ENCODE results near the gene GALNT6.
"Not testable (repeated sequence)": the region's sequence is repeated elsewhere in the genome, so short reads cannot be mapped to it uniquely, and the experiment has no call there.

GALNT6 gene

DNA sequence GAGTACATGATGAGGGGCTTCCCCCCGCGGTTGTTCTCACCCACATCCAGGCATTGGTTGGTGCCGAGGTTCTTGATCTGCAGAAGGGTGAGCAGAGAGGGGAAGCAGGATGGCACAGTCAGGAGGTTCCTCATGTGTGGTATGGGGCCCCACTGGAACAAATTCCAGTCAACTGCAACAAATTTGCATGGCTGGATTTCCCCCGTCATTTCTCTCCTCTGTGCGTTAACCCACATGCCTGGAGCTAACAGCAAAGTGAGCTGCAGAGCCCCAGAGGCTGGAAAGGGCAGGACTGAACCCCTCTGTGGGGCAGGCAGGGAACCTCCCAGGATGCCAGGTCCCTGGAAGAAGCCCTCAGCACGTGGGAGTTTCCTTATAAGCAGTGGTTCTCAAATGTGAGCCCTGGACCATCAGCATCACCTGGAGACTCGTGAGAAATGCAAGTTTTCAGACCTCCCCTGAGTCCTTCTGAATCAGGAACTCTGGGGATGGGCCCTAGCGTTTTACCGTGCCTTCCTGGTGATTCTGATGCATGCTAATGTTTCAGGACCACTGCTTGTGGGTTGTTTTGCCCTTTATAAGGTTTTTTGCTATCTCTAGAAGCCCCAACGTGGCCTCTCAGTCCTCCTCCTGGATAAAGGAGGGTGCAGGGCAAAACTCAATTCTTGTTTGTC, 33.7 kb downstream of the GALNT6 start:
- DNase-seq = no peak

- no peak for DNase-seq
Observed at GRCh38 chr12:51351913-51352532, 39.2 kb downstream of the GALNT6 start.

DNA sequence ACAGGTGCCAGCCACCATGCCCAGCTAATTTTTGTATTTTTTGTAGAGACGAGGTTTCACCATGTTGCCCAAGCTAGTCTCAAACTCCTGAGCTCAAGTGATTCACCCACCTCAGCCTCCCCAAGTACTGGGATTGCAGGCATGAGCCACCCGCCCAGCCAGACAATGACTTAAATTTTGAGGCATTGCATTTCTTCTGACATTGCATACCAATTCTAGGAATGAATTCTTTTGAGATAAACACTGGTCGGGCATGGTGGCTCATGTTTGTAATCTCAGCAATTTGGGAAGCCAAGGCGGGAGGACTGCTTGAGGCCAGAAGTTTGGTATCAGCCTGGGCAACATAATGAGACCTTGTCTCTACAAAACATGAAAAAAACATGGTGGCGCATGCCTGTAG, 42.2 kb downstream of the GALNT6 start:
- no peak for DNase-seq

DNA sequence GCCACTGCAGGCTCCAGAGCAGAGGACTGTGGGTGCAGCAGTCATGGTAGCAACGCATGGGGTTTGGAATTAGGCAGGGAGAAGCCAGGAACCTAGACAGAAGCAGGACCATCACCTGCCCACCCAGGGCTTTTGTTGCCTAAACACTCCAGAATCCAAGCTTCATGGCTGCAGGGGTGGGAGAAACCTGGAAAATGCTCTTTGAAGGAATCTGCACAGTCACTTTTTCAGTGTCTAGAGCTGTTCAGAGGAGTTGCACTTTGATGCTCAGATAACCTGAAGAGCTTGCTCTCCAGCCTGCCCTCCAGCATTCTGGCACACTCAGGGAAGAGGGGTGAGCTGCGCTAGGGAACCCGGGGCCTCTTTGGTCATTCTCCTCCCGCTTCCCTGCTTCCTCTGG, 43.1 kb downstream of the GALNT6 start:
- DNase-seq = no peak

- no peak for DNase-seq
Observed at GRCh38 chr12:51346581-51346980, 44.6 kb downstream of the GALNT6 start, which contains the start of gene CELA1. Gene CELA1 (minus strand): TSS chr12:51346679. CDS start chr12:51346638, 41 bp downstream.

GRCh38 chr12:51345681-51346080, 45.5 kb downstream of the GALNT6 start:
- no peak for DNase-seq

GRCh38 chr12:51343201-51343600, 48.0 kb downstream of the GALNT6 start:
- no peak for DNase-seq

DNA sequence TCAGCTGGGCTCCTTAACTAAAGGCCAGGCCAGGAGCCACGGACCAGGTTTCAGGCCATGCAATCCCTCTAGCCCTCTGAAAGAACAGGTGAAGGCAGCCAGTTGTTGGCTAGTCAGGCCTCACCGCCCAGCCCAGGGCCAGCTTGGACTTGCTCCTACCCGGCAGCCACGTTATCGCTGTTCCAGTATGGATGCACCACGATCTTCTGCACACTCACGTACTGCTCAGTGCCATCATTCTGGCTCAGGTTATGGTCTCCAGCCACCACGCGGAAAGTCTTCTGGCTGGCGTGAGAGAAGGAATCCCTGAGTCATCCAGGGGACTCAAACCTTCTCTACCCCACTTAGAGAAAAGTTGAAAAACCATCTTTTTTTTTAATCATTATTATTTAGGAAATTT, 48.8 kb downstream of the GALNT6 start:
- no peak for DNase-seq

DNA sequence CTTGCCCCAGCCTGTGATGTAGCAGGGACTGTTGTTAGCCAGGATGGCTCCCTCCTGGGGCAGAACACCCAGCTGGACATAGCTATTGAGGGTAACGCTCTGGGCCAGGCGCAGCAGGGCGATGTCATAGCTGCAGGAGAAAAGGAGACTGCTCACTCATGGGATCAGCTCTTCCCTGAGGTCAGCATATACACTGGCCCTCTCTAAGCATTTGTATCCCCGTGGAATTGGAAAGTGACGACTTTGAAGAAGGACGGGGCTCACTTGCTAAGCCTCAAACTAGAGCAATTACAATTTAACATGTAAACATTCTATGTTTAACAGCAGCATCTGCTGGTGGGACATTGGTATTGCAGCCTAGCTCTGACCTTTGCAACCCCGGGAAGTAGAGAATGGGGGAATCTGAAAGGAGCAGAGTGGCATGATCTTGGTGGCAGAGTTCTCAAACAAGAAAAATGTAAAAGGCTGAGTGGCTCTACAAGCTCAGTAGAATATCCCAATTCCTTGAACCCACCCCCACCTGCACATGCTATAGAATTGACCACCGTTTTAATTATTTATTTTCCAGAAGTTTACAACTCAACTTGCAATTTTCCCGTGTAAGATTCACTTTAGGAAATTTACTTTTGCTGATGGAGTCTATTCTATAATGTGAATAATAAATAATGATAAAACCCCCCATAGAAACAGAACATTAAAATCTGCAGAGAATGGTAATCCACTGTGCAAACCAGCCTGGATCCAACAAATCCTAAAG, 49.8 kb downstream of the GALNT6 start:
- DNase-seq = peak; percentile 52

DNA sequence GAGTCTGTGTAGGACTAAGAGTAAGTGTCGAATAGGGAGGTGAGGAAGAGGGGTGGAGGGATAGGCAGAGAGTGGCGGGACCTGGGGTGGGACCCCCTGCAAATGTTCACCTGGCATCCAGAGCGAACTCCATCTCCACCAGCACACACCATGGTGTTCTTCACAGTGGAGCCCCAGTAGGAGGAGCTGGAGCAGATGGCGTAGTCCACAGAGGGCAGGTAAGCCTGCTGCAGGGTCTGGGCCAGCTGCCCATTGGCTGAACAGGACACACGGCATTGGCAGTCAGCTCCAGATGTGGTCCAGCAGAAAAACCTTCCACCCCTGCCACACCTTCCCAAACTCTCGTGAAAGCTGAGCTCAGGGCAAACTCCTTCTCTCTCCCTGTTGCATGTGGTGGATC, 51.5 kb downstream of the GALNT6 start:
- DNase-seq = no peak

DNA sequence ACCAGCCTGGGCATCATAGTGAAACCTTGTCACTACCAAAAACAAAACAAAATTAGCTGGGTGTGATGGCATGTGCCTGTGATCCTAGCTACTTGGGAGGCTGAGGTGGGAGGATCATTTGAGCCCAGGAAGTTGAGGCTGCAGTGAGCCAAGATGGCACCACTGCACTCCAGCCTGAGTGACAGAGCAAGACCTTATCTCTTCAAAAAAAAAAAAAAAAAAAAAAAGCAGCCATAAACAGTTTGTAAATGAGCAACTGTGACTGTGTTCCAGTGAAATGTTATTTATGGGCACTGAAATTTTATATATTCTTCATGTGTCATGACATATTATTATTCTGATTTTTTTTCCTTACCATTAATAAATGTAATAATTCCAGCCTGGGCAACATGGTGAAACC, 53.9 kb downstream of the GALNT6 start:
- DNase-seq = not testable (repeated sequence)

DNA sequence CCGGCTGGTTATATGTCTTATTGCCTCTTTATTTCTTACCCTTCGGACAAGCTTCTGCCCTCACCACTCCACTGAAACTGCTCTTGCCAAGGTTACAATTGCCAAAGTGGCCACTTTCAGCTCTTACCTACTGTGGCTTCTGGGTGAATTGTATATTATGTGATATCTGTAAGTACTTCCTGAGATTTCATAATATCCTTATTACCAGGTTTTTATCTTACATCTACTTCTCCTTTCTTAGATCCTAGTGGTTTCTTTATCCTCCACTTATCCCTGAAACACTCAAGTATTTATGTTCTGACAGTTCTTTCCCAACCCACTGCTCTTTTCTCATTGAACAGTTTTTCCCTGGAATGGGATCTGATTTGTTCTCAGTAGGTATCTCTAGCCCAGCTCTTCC, 55.3 kb downstream of the GALNT6 start:
- no peak for DNase-seq

DNA sequence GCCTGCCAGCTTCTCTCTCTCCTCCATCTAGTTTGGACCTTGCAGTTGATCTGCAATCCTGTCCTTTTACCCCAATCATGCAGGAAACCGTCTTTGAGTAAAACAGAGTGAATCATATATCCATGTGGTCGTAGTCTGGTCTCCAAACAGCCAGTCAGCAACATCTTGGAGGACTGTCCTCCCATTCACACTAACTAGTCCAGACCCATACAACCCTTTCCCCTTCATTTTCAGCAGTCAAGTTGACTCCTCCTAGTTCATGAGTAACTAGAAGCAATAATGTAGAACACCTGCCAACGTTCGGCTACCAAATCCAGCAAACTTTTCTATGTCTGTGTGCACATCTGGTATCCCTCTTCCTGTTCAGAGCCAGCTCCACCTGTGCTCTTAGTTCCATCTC, 56.4 kb downstream of the GALNT6 start:
- no peak for DNase-seq

DNA sequence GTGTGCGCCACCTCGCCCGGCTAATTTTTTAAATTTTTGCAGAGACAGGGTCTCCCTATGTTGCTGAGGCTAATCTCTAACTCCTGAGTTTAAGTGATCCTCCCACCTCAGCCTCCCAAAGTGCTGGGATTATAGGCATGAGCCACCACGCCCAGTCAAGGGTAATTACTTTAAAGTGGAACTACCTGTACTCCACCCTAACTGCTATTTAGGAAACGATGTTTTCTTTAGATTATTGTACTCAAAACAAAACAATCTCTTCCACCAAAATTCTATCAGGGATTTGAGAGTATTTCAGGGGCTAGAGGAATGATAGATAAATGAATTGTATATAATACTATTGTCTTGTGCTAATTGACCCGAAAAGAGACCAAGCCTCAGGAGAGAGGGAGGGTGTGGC, 57.7 kb downstream of the GALNT6 start:
- no peak for DNase-seq

DNA sequence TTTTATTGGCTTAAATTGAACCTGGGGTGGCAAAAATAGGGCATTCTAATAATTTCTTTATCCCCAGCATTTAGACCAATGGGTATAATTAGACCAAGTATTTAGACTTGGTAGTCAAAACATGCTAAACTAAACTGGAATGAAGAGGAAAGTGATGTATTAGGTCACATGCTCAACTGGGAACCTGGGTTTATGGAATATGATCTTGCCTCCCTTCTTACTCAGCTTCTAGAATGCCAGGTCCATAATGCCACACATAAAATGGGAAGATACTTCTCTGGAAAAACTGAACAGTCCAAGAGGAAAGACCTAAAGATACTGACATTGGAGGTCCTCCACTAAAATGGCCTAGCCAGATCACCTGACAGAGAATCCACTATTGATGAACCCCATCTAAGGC, 61.0 kb downstream of the GALNT6 start:
- DNase-seq = no peak

- no peak for DNase-seq
Observed at GRCh38 chr12:51329742-51330141, 61.5 kb downstream of the GALNT6 start.

DNA sequence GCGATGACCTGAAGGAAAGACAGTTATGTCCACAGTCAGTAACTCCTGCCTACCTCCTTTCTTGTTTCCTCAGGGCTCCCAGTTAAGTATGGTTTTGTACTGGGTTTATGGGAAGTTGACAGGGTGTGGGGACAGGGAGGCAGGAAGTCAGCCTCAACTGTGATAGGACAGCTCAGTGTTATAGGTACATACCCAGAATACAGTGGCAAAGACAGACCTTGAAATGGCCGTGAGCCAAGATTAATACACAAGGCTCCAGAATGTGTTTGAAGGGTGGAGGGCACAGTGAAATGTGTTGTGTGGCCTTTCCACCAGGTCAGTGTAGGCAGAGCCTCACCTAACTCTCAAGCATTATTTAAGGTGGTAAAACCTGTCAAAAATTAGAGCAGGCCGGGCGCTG, 62.6 kb downstream of the GALNT6 start:
- no peak for DNase-seq

GRCh38 chr12:51326698-51327439, 64.3 kb downstream of the GALNT6 start:
- DNase-seq = no peak

GRCh38 chr12:51324953-51325352, 66.3 kb downstream of the GALNT6 start:
- no peak for DNase-seq

- DNase-seq = peak; percentile 40
Observed at GRCh38 chr12:51323966-51324895, 67.0 kb downstream of the GALNT6 start, which contains the start of gene BIN2. Gene BIN2 (minus strand): TSS chr12:51324174. CDS start chr12:51324102, 72 bp downstream.

- DNase-seq = no peak
Observed at GRCh38 chr12:51323317-51323960, 67.8 kb downstream of the GALNT6 start.

GRCh38 chr12:51322452-51322851, 68.8 kb downstream of the GALNT6 start:
- DNase-seq = no peak
